Measurements from ENCODE around the gene OSBPL6. TPM values are rescaled to one million over a fixed set of nuclear protein-coding genes. Genes with fewer than 3 reads are reported as not detected.

OSBPL6 gene
- total and polyA plus RNA-seq, 2 of the 13 experiments (the other 11 are each of a cell fraction or from before 2014, with no cell fraction given), result 0.03 to 0.11 TPM

- no peak for TF ChIP-seq ZXDC (CRISPR knock-in tag; IDR thresholded peaks at IDR 0.05)
- TF ChIP-seq ARNT (IDR thresholded peaks at IDR 0.05), result no peak
- TF ChIP-seq MTERF4 (CRISPR knock-in tag; IDR thresholded peaks at IDR 0.05), result 0 out of 2 replicates have a peak, but pooled peaks have one; percentile 33
- TF ChIP-seq HMG20B (CRISPR knock-in tag; conservative IDR thresholded peaks at IDR 0.05), result no peak
- peak; percentile 38 for TF ChIP-seq ZNF781 (CRISPR knock-in tag; IDR thresholded peaks at IDR 0.05; ENCODE audit: borderline replicate concordance, not compliant biosample characterization)
- no peak for TF ChIP-seq ZFP90 (CRISPR knock-in tag; IDR thresholded peaks at IDR 0.05; ENCODE audit: borderline replicate concordance)
- no peak for TF ChIP-seq ONECUT2 (CRISPR knock-in tag; IDR thresholded peaks at IDR 0.05)
- no peak for TF ChIP-seq IRX3 (CRISPR knock-in tag; IDR thresholded peaks at IDR 0.05; ENCODE audit: borderline replicate concordance, low read depth)
- TF ChIP-seq ZSCAN9 (CRISPR knock-in tag; IDR thresholded peaks at IDR 0.05; ENCODE audit: borderline replicate concordance), result no peak
Observed at GRCh38 chr2:178194600-178195389, 483 bp downstream of the OSBPL6 start (continued).
